HepG2 (cell line): Measurements from ENCODE around the gene GALNT10. TPM values are rescaled to one million over a fixed set of nuclear protein-coding genes. Genes with fewer than 3 reads are reported as not detected.

Source experiments
- ATAC-seq: fragments of 200-7000 bp; cut with Tn5 transposase; 3 replicates; pipeline ENCODE4 v1.9.1; 2020; ENCODE audit warnings: mild to moderate bottlenecking, moderate library complexity
- BruUV-seq: library from RNA; stranded (reverse); fragments of 400-500 nt; replicated peaks from 2 replicates; lab custom pipeline; 2021; lab: Mats Ljungman, UMichigan
- CTCF ChIA-PET: fragments of 300-600 bp; formaldehyde crosslinking; extraction: SDS; loops from one replicate; lab custom pipeline; 2021; ENCODE audit warnings: low total read pairs, inconsistent platforms, low intra/inter-chr PET ratio; lab: Yijun Ruan, JAX
- POLR2A ChIA-PET: fragments of 350-600 bp; sonication (Branson Sonifier 250); formaldehyde crosslinking; loops from one replicate; lab custom pipeline; 2020; ENCODE audit warnings: antibody characterized with exemption, inconsistent platforms; lab: Yijun Ruan, JAX
- DNase-seq: peaks from one replicate; pipeline ENCODE4 v3.0.0-alpha.2; 2015; ENCODE audit warnings: low spot score
- FAIRE-seq: peaks from 3 replicates; lab custom pipeline; 2011; peaks lifted over from hg19 to GRCh38; lab: Jason Lieb, UNC
- H2AFZ ChIP-seq: one replicate; pipeline ENCODE4 v1.6.1; 2011; ENCODE audit warnings: low read length, inconsistent platforms
- H3K27ac ChIP-seq: fragments of 300-600 bp; 3 replicates; pipeline ENCODE4 v1.8.0; 2011; ENCODE audit warnings: mixed run types, mild to moderate bottlenecking, mixed read lengths, low read length, inconsistent platforms; ENCODE audit not compliant: insufficient read depth; ENCODE audit errors: extremely low read length
- H3K27me3 ChIP-seq, 2 experiments: fragments of 200-600 bp in 1 of 2; 2 replicates in 1 of 2; 3 replicates in 1 of 2; pipeline versions ENCODE4 v1.6.0 to v1.8.0; 2011; ENCODE audit warnings: low read length in 2 of 2, mild to moderate bottlenecking in 2 of 2, moderate library complexity in 2 of 2, inconsistent platforms in 1 of 2; ENCODE audit not compliant: insufficient read depth in 2 of 2, control insufficient read depth in 1 of 2
- H3K36me3 ChIP-seq, 2 experiments: fragments of 200-600 bp in 1 of 2; replicated peaks in 1 of 2; 2 replicates in 1 of 2; 3 replicates in 1 of 2; pipeline versions ENCODE4 v1.5.1 to v1.8.0; 2011; ENCODE audit warnings: low read length in 2 of 2, inconsistent platforms in 1 of 2; ENCODE audit not compliant: insufficient read depth in 2 of 2, control insufficient read depth in 1 of 2
- H3K4me1 ChIP-seq: 2 replicates; pipeline ENCODE4 v1.5.1; 2012; ENCODE audit warnings: low read length, inconsistent platforms; ENCODE audit not compliant: insufficient read depth
- H3K4me2 ChIP-seq: 2 replicates; pipeline ENCODE4 v1.6.0; 2011; ENCODE audit warnings: low read depth, low read length, inconsistent platforms
- H3K4me3 ChIP-seq, 3 experiments: fragments of 200-600 bp in 1 of 3; sonication (generic), shearing (Covaris generic) in 1 of 3; replicated peaks in 1 of 3; 2 replicates each; pipeline ENCODE4 v1.5.1; 2011 to 2016; ENCODE audit warnings: low read length in 3 of 3, inconsistent platforms in 2 of 3, low read depth in 2 of 3, mild to moderate bottlenecking in 2 of 3, control low read depth in 1 of 3, mixed read lengths in 1 of 3; ENCODE audit not compliant: insufficient read depth in 1 of 3
- H3K79me2 ChIP-seq: one replicate; pipeline ENCODE4 v1.6.1; 2011; ENCODE audit warnings: low read length, inconsistent platforms; ENCODE audit not compliant: insufficient read depth
- H3K9ac ChIP-seq: 2 replicates; pipeline ENCODE4 v1.6.0; 2011; ENCODE audit warnings: mild to moderate bottlenecking, low read depth, low read length, inconsistent platforms; ENCODE audit not compliant: insufficient read depth
- H3K9me3 ChIP-seq: 2 replicates; pipeline ENCODE4 v1.5.1; 2012; ENCODE audit warnings: mild to moderate bottlenecking, low read length
- H4K20me1 ChIP-seq: 2 replicates; pipeline ENCODE4 v1.6.0; 2011; ENCODE audit warnings: inconsistent platforms, mild to moderate bottlenecking, low read length, moderate library complexity; ENCODE audit not compliant: insufficient read depth
- GATA4 ChIP-seq: sonication (generic); IDR thresholded peaks from 2 replicates; pipeline ENCODE4 v1.6.1; 2016; ENCODE audit warnings: antibody characterized with exemption, low read depth, borderline replicate concordance
- REPIN1 ChIP-seq: sonication (generic); formaldehyde crosslinking; IDR thresholded peaks from 2 replicates; pipeline ENCODE4 v1.8.0; 2022; ENCODE audit warnings: missing genetic modification reagents, low read depth, mild to moderate bottlenecking, borderline replicate concordance
- SKI ChIP-seq: fragments of 450-650 bp; IDR thresholded peaks from one replicate; pipeline ENCODE4 v1.6.1; 2018; ENCODE audit warnings: mild to moderate bottlenecking; ENCODE audit not compliant: partially characterized antibody
- WGBS: methylation state at CpG from one replicate; pipeline ENCODE4 v1.1.6; 2017; ENCODE audit warnings: low lambda C conversion rate; 5-methylcytosine and 5-hydroxymethylcytosine counted together
- in situ Hi-C: cut with HindIII; loops from 2 replicates; pipeline ENCODE4 v1.10.0; 2017; ENCODE audit warnings: low pct_unique_long_range_greater_than_20kb; ENCODE audit not compliant: extremely low pct_ligation_motif_present
- intact Hi-C: fragments of 100-400 bp; cut with micrococcal nuclease; formaldehyde crosslinking; loops from one replicate; pipeline ENCODE4 v1.10.0; 2022; ENCODE audit not compliant: unreplicated experiment
- polyA plus RNA-seq, 8 experiments: library from polyadenylated mRNA; depleted of rRNA in 3 of 8; stranded (reverse) in 7 of 8; unstranded in 1 of 8; fragments of >200 nt; fragmentation: Illumina TruSeq in 4 of 8; extraction: Trizol in 4 of 8; gene quantifications; 2 replicates each; pipeline versions ENCODE4 v1.2.1 to v1.2.3, GENCODE V29; 2011 to 2016; ENCODE audit warnings: low read depth in 4 of 8, missing spikeins in 1 of 8, mixed read lengths in 1 of 8; ENCODE audit not compliant: insufficient read depth in 1 of 8
- total RNA-seq, 5 experiments: library from RNA; depleted of rRNA; stranded (reverse); fragments of >200 nt; fragmentation: Illumina TruSeq; extraction: Trizol; gene quantifications; 2 replicates each; pipeline ENCODE4 v1.2.3, GENCODE V29; 2016; ENCODE audit warnings: low read depth in 1 of 5
- TF ChIP-seq, protein P1 (sequence below): sonication (generic); formaldehyde crosslinking; IDR thresholded peaks from 2 replicates; pipeline ENCODE4 v1.5.0; 2020; ENCODE audit warnings: missing genetic modification reagents
- TF ChIP-seq, protein P2 (sequence below), 2 experiments: sonication (generic) in 1 of 2; formaldehyde crosslinking in 1 of 2; IDR thresholded peaks; 2 replicates each; pipeline versions ENCODE4 v1.6.1 to v1.9.0; 2014 to 2022; ENCODE audit warnings: antibody characterized with exemption in 1 of 2, borderline replicate concordance in 1 of 2, inconsistent platforms in 1 of 2, low read depth in 1 of 2, missing genetic modification reagents in 1 of 2

The GALNT10 gene
- total and polyA plus RNA-seq, 2 of the 13 experiments (the other 11 are each of a cell fraction or from before 2014, with no cell fraction given), result 8.1 to 11.2 TPM

DNA sequence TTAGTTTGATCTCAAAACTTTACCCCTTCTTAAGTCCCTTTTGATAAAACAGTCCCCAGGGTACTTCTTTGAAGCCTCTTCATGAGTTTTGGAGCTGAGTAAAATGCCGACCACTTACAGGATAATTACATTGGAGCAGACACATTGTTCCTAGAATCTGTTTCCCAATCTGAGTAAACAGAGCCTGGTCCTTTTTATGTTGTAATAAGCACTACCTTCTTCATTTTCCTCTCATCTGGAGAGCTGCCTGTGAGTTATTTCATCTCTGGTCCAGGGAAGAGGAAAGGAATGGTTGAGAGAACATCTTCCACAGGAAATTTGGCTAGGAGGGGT is 26.3 kb upstream of the GALNT10 start:
- no peak for DNase-seq
- no peaks in the 10 kb centered on the region for H3K79me2 ChIP-seq
- no peak overlapping the region for H3K4me3 ChIP-seq
- CTCF ChIA-PET, result no interaction called here
- no peak overlapping the region for H2AFZ ChIP-seq
- no peaks in the 10 kb centered on the region for H3K4me1 ChIP-seq
- no peak for ATAC-seq
- H3K27ac ChIP-seq, result no peak overlapping the region
- no peak overlapping the region for H3K9ac ChIP-seq
- no peaks in the 10 kb centered on the region for H4K20me1 ChIP-seq
- TF ChIP-seq REPIN1 (CRISPR knock-in tag) (no peak), GATA4 (no peak), SKI (no peak)
- TF ChIP-seq, protein P1, sequence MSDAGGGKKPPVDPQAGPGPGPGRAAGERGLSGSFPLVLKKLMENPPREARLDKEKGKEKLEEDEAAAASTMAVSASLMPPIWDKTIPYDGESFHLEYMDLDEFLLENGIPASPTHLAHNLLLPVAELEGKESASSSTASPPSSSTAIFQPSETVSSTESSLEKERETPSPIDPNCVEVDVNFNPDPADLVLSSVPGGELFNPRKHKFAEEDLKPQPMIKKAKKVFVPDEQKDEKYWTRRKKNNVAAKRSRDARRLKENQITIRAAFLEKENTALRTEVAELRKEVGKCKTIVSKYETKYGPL (CRISPR knock-in tag), result no peak
- TF ChIP-seq, protein P2, sequence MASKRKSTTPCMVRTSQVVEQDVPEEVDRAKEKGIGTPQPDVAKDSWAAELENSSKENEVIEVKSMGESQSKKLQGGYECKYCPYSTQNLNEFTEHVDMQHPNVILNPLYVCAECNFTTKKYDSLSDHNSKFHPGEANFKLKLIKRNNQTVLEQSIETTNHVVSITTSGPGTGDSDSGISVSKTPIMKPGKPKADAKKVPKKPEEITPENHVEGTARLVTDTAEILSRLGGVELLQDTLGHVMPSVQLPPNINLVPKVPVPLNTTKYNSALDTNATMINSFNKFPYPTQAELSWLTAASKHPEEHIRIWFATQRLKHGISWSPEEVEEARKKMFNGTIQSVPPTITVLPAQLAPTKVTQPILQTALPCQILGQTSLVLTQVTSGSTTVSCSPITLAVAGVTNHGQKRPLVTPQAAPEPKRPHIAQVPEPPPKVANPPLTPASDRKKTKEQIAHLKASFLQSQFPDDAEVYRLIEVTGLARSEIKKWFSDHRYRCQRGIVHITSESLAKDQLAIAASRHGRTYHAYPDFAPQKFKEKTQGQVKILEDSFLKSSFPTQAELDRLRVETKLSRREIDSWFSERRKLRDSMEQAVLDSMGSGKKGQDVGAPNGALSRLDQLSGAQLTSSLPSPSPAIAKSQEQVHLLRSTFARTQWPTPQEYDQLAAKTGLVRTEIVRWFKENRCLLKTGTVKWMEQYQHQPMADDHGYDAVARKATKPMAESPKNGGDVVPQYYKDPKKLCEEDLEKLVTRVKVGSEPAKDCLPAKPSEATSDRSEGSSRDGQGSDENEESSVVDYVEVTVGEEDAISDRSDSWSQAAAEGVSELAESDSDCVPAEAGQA (IDR thresholded peaks at IDR 0.05; ENCODE audit: low read depth), result no peak
- TF ChIP-seq, protein P2 (CRISPR knock-in tag; IDR thresholded peaks at IDR 0.05; ENCODE audit: borderline replicate concordance), result no peak
- TF ChIP-seq, all 625 proteins: peak for 0
- FAIRE-seq, result no peak
- 0% methylated on average over 1 of the region's 1 CpG for WGBS
- POLR2A ChIA-PET, result no interaction called here
- no peak overlapping the region for H3K4me2 ChIP-seq
- in situ Hi-C loops, result loop anchor here (25.0 kb wide), 1 partner anchor 1627 kb away; no protein-coding TSS in a partner anchor
- no peaks in the 10 kb centered on the region for H3K9me3 ChIP-seq
- BruUV-seq, result no TSS peak
- intact Hi-C loops, result no loop called here
- no peaks in the 10 kb centered on the region for H3K36me3 ChIP-seq
- H3K27me3 ChIP-seq, result peaks cover 0 to 3% of the 10 kb centered on the region in 2 experiments; a peak in 2 of 5 replicates
